Right ventricle myocardium superior (tissue), 1 donor: ENCODE results near the gene GPT2. TPM values are rescaled to one million over a fixed set of nuclear protein-coding genes. Genes with fewer than 3 reads are reported as not detected.

Experiments
- ATAC-seq: fragments of 200-7000 bp; cut with Tn5 transposase; one replicate; pipeline ENCODE4 v1.9.1; 2020; ENCODE audit warnings: mild to moderate bottlenecking; ENCODE audit not compliant: poor library complexity
- DNase-seq: peaks from one replicate; pipeline ENCODE4 v3.0.0-alpha.2; 2020
- intact Hi-C: fragments of 100-400 bp; cut with DNase I; formaldehyde crosslinking; loops from one replicate; pipeline ENCODE4 v1.11.2; 2022
- total RNA-seq: library from RNA; stranded (reverse); fragmentation: NEBNext Ultra II Directional; extraction: Animal tissue kit (Norgen Biotek cat#: 25700); gene quantifications from one replicate; pipeline ENCODE4 v1.2.1, GENCODE V29; 2021
- donor health status: DM: no; HTN: yes; CAD: no; lungs with severe emphysema.

The GPT2 gene
- total RNA-seq, 1 donor from 2014 or later = 22.9 TPM

DNA sequence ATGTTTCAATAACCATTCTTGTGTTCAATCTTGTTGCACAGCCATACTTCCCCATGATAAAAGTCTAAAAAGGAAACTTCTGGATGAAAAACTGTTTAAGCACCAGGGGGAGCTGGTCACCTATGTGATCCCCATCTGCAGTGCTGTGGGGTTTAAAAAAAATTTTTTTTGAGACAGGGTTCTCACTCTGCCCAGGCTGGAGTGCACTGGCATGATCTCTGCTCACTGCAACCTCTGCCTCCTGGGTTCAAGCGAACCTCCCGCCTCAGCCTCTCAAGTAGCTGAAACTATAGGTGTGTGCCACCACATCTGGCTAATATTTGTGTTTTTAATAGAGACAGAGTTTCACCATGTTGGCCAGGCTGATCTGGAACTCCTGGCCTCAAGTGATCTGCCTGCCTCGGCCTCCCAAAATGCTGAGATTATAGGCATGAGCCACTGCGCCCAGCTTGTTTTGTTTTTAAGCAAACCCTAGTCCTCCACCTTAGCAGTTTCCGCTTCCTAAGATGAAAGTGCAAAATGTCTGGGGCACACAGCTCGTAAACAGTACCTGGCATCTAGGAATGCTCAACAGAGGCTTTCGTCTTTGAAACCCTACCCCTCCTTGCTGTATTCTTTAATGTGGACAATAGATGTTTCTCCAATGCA is 63.9 kb downstream of the GPT2 start:
- DNase-seq (no peak), ATAC-seq (no peak)
- intact Hi-C loops = no loop called here

DNA sequence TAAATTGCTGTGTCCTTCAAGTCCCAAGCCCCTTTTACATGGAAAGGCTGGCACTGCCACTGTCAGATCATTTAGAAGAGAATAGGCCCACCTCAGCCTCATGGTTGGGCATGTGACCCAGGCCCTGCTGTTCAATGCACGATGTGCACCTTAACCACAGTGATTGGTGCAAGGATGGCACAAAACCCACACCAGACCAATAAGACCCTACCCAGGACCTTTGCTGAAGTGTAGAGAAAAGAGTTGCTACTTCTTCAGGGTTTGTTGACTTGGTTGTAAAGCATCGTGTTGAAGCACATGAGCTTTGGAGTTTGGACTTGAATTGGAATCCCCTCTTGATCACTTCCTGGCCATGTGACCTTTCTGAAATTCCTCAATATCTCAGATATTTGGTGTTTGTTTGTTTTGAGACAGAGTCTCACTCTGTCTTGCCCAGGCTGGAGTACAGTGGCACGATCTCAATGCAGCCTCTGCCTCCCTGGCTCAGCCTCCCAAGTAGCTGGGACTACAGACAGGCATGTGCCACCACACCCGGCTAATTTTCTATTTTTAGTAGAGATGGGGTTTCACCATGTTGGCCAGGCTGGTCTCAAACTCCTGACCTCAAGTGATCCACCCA is 64.5 kb downstream of the GPT2 start:
- intact Hi-C loops = no loop called here
- ATAC-seq (no peak), DNase-seq (no peak)

GRCh38 chr16:46949241-46949892 is 65.2 kb downstream of the GPT2 start:
- no peak for DNase-seq
- ATAC-seq = no peak
- intact Hi-C loops = no loop called here

GRCh38 chr16:46950009-46950408 is 65.8 kb downstream of the GPT2 start:
- ATAC-seq = no peak

GRCh38 chr16:46954562-46954961 is 70.4 kb downstream of the GPT2 start:
- ATAC-seq (no peak), DNase-seq (no peak)
- intact Hi-C loops = no loop called here

More at GRCh38 chr16:46950009-46950408, 65.8 kb downstream of the GPT2 start:
- intact Hi-C loops = no loop called here
- no peak for DNase-seq

DNA sequence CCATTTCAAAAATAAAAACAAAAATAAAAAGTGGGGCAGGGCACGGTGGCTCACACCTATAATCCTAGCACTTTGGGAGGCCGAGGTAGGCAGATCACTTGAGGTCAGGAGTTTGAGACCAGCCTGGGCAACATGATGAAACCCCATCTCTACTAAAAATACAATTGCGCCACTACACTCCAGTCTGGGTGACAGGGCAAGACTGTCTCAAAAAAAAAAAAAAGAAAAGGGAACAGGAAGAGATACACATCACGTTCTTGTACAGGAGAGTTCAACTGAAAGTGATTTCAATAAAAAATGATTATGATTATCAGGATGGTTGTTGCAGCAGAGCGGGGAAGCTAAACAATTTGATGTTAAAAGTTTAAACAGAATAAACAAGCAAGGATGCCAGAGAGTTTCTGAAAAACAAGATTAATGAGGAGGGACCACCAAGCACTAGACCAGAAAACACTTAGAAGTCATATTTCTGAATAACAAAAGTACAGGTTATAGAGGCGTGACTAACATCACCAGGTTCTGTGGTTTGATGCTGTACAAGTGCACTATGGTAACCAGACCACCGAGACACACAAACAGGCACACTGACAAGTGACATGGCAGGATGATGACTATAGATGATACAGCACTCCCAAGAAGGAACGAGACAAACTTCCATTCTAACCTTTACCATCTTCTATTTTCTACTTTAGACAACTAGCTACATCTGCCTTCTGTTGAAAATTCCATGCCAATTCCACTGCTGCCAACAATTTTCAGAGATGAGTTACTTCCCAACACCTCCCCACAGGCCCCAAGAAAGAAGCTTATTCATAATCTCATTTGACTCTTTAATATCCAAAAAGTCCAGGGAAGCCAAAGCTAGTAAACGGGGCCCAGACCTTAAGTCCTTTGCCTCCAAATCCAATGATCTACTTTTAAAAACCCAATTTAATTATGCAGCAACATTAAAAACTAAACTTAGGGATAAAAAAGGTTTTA is 77.5 kb downstream of the GPT2 start:
- DNase-seq = no peak
- ATAC-seq = peak; percentile 34
- intact Hi-C loops = no loop called here

DNA sequence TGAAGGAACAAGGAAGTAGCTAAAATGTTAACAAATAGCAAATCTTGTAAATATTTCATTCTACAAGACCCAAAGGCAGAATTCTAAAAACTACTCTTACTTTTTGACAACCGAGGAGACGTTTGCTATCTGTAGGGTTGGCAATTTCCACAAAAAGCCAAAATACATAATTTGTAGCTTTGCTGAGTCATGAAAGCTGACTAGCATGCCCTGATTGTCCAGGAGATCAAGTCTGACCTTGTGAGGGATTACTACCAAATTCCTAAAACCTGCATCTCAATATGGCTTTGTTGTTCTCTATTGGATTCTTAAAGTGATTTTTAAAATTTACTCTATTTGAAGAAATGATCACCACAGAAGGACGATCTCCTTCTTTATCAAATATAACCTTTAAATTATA is 78.5 kb downstream of the GPT2 start:
- no peak for DNase-seq
- ATAC-seq = no peak
- intact Hi-C loops = no loop called here

- ATAC-seq (no peak), DNase-seq (no peak)
- intact Hi-C loops = no loop called here
Observed at GRCh38 chr16:46968063-46968435, 83.9 kb downstream of the GPT2 start.

DNA sequence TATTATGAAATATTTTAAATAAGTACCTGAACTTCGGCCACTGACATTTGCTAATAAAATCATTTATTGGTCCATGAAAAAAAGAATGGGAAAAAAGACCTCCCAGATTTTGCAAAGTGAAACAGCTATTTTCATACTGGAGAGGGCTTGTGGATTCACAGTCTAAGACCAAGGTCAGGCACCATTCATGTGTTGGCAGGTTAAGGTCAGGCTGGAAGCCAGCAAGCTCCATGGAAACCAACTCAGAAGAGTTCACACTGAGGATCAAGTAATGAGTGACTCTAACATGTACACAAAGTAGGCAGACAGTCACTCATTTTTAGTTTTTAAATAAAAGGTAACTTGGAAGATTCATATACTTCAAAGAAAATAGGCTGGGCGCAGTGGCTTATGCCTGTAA is 85.9 kb downstream of the GPT2 start:
- intact Hi-C loops = no loop called here
- ATAC-seq (peak; percentile 73), DNase-seq (peak; percentile 71)

GRCh38 chr16:46971271-46971670 is 87.1 kb downstream of the GPT2 start:
- no peak for ATAC-seq
- no peak for DNase-seq
- intact Hi-C loops = no loop called here

GRCh38 chr16:46972429-46973206 is 88.5 kb downstream of the GPT2 start:
- ATAC-seq = peak; percentile 9
- intact Hi-C loops = no loop called here
- DNase-seq = peak; percentile 55

GRCh38 chr16:46973207-46973995 is 89.2 kb downstream of the GPT2 start, which contains the start of gene DNAJA2:
Gene DNAJA2 (minus strand): TSS chr16:46973674. CDS start chr16:46973572, 102 bp downstream.
- intact Hi-C loops = no loop called here
- ATAC-seq (peak; percentile 98), DNase-seq (peak; percentile 96)

DNA sequence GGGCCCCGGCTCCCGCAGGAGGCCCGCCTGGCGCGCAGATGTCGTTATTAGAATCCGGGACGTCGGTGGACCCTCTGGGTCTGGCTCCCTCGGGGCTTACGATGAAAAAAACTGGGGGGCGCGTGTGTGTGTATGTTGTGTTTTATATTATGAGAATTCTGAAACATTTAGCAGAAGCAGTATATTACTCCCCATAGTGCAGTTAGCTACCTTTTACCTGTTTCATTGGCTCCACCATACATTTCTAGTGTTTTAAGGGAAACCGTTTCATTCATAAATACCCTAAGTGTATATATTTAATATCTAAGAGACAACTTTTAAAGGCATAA is 89.8 kb downstream of the GPT2 start:
- no peak for ATAC-seq
- DNase-seq = no peak
- intact Hi-C loops = no loop called here

- DNase-seq = no peak
- ATAC-seq = no peak
- intact Hi-C loops = no loop called here
Observed at GRCh38 chr16:46974352-46974751, 90.2 kb downstream of the GPT2 start.

DNA sequence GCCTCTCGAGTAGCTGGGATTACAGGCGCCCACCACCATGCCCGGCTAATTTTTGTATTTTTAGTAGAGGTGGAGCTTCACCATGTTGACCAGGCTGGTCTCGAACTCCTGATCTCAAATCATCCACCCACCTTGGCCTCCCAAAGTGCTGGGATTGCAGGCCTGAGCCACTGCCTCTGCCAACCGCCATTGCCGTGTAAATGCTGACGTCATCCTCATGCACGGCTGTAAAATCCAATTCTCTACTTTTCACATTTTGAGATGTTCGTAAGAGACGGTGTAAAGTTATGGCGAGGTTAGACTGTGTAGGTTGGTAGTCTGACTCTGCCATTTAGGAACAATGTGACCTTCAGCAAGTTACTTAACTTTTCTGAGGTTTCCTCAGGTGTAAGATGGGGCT is 91.0 kb downstream of the GPT2 start:
- no peak for ATAC-seq

GRCh38 chr16:46975908-46976470 is 91.8 kb downstream of the GPT2 start:
- ATAC-seq (no peak), DNase-seq (no peak)
- intact Hi-C loops = no loop called here

More for the DNA sequence above, 91.0 kb downstream of the GPT2 start:
- no peak for DNase-seq
- intact Hi-C loops = no loop called here

DNA sequence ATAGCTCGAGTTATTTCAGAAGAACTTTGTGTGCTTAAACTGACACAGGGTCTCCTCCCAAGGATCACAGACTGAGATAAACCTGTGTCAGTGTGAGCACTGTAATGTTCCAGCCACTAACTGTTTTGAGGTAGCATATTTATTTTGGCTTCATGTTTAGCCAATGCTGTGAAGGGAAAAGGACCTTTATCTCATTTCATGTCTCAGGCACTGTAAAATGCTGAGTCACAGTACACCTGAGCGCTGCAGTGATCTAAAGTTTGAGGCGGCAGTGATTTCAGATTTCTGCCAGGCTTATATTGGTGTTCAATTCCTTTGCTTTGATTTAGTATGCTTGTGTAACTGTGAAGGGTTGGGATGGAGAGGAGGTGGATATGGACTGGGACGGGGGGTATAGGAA is 92.4 kb downstream of the GPT2 start:
- intact Hi-C loops = no loop called here
- DNase-seq (no peak), ATAC-seq (no peak)
